C1 segment of cervical spinal cord (tissue), 14 donors: ENCODE results near the gene FCER1A.
"Not testable (repeated sequence)": the region's sequence is repeated elsewhere in the genome, so short reads cannot be mapped to it uniquely, and the experiment has no call there.

Source experiments
- DNase-seq, 14 donors: peaks; one replicate each; lab custom pipeline; 2025; lab: John Stamatoyannopoulos, UW

Gene FCER1A

GRCh38 chr1:159349374-159349773, 47.2 kb downstream of the FCER1A start:
- DNase-seq = not testable (repeated sequence)

GRCh38 chr1:159352436-159352835, 50.3 kb downstream of the FCER1A start:
- no peak for DNase-seq
